Body of pancreas (tissue), 4 donors: ENCODE data around the gene ZW10.

ENCODE experiments used
- POLR2A ChIP-seq, 3 donors: fragments of 450-650 bp; IDR thresholded peaks; one replicate each; pipeline ENCODE4 v1.6.1; 2016; ENCODE audit warnings: antibody characterized with exemption in 3 of 3, mild to moderate bottlenecking in 2 of 3
- TF ChIP-seq, protein P1 (sequence below), 7 experiments: fragments of 450-650 bp in 4 of 7; fragments of 200-600 bp in 3 of 7; sonication (generic) in 3 of 7; IDR thresholded peaks; one replicate each; pipeline ENCODE4 v1.5.1; 2016 to 2019; ENCODE audit warnings: antibody characterized with exemption in 7 of 7

- TF ChIP-seq POLR2A (IDR thresholded peaks at IDR 0.05), result no peak
- TF ChIP-seq, protein P1, sequence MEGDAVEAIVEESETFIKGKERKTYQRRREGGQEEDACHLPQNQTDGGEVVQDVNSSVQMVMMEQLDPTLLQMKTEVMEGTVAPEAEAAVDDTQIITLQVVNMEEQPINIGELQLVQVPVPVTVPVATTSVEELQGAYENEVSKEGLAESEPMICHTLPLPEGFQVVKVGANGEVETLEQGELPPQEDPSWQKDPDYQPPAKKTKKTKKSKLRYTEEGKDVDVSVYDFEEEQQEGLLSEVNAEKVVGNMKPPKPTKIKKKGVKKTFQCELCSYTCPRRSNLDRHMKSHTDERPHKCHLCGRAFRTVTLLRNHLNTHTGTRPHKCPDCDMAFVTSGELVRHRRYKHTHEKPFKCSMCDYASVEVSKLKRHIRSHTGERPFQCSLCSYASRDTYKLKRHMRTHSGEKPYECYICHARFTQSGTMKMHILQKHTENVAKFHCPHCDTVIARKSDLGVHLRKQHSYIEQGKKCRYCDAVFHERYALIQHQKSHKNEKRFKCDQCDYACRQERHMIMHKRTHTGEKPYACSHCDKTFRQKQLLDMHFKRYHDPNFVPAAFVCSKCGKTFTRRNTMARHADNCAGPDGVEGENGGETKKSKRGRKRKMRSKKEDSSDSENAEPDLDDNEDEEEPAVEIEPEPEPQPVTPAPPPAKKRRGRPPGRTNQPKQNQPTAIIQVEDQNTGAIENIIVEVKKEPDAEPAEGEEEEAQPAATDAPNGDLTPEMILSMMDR (IDR thresholded peaks at IDR 0.05), result no peak
Observed at GRCh38 chr11:113817626-113818025, 44.1 kb upstream of the ZW10 start.
